Stimulated activated CD4-positive, alpha-beta T cell treated with anti-CD3 and anti-CD28 coated beads, Interleukin-4, amount 100 ng/mL, for 48 hours (primary cell): ENCODE data around the gene SEMA6A.
"Not testable (repeated sequence)": the region's sequence is repeated elsewhere in the genome, so short reads cannot be mapped to it uniquely, and the experiment has no call there.

ENCODE experiments used
- DNase-seq, 2 donors: peaks; one replicate each; pipeline ENCODE4 v3.0.0-alpha.2; 2020; ENCODE audit warnings: low read depth in 2 of 2

The SEMA6A gene

DNA sequence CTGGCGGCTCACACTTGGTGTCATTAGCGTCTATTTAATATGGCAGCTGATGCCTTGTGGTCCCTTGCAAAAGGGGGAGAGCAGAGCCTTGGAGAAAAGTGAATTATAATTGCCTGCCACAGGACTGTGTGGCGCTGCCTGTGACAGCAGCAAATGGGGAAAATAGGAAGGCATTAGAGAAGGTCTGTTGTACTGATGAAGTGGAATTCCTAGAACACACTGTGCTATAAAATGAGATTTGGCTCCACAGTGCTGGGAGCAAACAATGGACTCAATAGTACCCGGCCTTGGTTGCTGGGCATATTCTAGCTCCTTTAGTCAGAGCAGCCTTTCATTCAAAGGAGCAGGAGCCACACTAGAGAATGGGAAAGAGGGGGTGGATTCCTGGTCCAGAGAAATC is 21.3 kb downstream of the SEMA6A start:
- no peak for DNase-seq

GRCh38 chr5:116550082-116550481 is 24.5 kb downstream of the SEMA6A start:
- no peak for DNase-seq

- no peak for DNase-seq
Measured at GRCh38 chr5:116546743-116547124, 27.9 kb downstream of the SEMA6A start.

DNA sequence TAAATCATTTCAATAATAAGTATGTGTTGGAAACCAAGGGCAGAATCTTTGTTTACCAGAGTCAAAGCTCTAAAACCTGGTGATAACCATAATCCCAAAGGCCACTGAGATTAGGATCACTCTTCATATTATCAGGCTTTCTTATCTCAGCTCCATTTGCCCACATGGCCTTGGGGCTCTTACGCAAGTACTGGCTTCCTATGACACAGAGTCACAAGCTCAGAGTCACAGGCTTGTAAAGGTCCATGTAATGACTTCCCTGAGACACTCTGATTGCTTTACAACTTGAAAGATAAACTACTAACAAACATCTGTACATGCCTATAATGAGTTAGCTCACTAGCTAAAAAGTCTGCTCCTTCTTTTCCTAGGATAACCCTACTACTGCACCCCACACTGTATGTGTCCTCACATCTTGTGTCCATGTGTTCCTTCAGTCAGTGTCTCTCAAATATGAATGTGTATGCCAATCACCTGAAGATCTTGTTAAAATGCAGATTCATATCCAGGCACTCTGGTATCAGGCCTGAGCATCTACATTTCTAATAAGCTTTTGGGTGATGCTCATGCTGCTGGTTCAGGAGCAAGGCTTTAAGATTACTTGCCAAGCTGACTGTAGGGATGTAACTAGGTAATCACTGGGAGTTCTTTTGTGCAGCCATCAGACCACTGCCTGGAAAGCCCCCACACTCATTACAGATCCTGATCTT is 28.4 kb downstream of the SEMA6A start:
- no peak for DNase-seq

GRCh38 chr5:116545465-116545864 is 29.2 kb downstream of the SEMA6A start:
- DNase-seq, result not testable (repeated sequence)

DNA sequence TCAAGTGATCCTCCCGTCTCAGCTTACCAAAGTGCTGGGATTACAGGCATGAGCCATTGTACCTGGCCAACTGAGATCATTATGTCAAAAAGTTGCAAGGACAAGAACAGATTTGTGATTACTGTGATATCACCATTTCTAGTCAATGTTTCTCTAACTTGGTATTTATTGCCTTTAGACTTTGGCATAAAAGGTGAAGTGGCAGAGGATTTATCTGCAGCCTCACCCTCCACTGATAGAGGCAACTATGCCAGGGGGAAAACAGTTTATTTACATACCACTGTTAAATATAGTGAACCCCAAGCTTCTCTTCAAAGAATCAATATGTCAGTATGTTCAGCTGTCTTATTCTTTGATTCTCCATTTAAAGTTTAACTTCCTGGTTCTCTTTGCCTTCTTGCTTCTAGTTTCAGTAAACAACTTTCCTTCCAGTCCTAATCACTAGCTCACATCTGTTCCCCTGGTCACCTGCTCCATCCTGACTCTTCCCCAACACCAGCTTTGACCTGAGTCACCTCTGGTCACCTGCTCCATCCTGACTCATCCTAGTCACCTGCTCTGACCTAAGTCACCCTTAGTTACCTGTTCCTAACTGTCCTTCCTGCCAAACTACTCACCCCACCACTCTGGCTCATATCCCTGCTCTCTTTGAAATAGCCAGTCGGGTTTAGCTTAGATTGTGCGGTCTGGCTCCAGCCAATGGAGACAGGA is 29.9 kb downstream of the SEMA6A start:
- no peak for DNase-seq

GRCh38 chr5:116543501-116543900 is 31.1 kb downstream of the SEMA6A start:
- DNase-seq, result no peak

DNA sequence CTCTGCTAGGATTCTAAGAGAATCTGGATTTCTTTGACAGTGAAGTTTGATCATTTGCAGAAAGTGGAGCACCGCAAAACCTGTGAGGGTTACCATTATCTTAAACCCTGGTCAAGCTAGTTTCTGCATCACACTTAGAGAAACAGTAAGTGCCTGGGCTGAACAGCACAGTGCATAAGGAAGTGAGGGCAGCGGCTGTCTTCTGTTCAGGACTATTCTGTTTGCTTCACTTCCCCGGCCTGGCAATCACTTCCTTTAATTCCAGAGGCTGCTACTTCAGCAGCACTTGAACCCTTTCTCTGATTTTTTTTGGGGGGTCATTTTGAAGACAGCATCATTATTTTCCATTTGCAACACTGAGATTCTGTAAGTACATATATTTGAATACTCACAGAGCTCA is 32.0 kb downstream of the SEMA6A start:
- no peak for DNase-seq

GRCh38 chr5:116539222-116539621 is 35.4 kb downstream of the SEMA6A start:
- no peak for DNase-seq

DNA sequence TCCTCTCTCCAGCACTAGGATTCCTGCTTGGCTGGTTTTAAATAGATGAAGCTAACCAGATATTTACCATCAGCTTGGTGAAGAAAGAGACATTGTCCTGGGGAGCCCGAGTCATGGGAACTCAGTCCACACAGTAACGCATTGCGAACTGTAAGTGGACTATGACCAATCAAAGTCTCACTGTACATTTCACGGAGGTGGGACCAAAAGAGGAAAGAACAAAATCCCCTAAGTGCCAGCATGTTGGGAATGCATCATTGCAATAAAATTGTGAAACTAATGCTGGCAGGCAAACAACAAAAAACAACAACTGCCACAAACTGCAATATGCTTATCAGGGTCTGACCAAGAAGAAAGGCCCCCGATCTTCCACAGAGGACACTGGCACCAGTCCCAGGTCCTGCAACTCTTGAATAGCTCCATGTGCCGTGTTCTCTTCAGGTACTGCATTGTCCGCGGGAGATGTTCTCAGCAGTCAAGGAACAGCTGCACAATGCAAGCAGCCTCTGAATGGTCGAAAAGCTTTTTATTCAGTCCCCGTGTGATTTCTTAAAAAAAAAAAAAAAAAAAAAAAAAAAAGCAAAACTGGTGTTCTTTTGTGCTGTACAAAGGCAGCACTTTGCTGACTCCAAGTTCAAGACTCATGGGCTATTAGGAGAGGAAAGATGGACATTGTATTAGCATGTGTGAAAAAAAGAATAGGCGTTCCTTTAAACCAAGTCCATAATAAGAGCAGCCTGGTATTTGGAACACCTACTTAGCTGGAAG is 38.1 kb downstream of the SEMA6A start:
- no peak for DNase-seq

DNA sequence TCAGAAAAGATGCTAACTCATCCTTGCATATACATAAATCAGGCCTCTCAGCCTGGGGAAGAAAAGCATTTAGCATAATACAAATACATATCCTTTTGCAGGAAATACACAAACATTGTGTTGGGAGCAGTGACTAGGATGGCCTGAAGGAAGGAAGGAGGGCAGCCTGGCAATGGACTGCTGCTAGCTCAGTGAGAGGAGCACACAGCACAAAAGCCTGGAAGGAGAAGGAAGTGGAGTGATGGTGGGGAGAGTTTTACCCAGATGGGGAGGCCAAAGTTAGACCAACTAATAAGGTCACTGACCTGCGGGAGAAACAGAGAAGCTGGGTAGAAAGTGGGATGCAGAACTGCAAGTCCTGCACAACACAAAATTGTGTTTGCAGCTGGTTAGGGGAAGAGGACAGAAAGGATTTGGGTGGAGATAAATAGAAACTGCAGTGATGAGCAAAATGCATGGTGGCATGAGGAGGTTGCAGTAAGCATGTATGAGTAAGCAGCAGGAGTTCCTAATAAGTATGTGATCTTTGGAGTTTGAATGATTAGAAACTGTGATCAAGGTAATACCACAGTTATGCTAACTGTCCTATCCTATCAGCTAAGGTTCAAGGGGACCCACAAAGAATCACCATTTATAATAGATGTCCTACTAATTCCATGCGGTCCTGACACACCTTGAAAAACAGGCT is 39.5 kb downstream of the SEMA6A start:
- no peak for DNase-seq

- DNase-seq, result no peak
Measured at GRCh38 chr5:116532762-116533525, 41.7 kb downstream of the SEMA6A start.

DNA sequence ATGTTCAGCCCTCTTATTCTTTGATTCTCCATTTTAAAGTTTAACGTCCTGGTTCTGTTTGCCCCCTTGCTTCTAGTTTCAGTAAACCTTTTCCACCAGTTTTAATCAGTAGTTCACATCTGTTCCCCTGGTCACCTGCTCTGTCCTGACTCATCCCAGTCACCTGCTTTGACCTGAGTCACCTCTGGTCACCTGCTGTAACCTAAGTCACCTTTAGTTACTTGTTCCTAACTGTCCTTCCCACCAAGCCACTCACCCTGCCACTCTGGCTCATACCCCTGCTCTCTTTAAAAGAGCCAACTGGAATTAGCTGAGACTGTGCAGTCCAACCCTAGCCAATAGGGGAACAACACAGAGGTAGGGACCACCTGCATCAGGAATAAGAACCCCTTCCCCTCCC is 43.0 kb downstream of the SEMA6A start:
- DNase-seq, result no peak

- no peak for DNase-seq
Measured at GRCh38 chr5:116531117-116531516, 43.5 kb downstream of the SEMA6A start.

GRCh38 chr5:116530276-116530675 is 44.3 kb downstream of the SEMA6A start:
- no peak for DNase-seq

GRCh38 chr5:116529615-116530014 is 45.0 kb downstream of the SEMA6A start:
- DNase-seq, result no peak

DNA sequence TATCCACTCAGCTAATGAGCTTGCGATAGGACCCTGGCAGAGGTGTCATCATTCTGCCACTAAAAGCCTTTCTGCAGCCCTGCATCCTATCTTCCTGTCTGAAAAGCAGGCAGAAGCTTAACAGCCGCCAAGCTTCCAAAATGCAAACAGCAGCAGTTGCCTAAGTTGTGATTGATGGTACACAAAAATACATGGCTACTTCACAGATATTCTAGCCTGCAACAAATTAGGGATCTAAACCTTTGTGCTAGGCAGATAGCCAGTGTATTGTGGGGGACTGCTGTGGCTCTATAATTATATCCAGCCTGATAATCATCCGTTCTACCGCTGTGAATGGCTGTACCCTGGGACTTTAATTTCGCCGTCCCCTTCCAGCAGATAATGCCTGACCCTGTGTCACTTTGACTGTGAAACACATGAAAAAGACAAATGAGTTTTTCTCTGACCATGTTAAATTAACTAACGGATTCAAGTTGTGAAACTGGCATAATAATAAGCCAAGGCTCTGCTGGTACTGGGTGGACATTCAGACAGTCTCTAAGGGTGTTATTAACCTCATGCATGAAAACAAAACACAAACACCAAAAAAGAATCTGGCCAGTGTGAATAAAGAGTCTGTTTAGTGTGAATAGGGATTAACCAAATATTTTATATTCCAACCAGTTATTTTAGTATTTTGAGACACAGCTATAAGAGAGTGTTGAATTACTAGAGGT is 45.9 kb downstream of the SEMA6A start:
- DNase-seq, result no peak

GRCh38 chr5:116527582-116527981 is 47.0 kb downstream of the SEMA6A start:
- DNase-seq, result no peak

DNA sequence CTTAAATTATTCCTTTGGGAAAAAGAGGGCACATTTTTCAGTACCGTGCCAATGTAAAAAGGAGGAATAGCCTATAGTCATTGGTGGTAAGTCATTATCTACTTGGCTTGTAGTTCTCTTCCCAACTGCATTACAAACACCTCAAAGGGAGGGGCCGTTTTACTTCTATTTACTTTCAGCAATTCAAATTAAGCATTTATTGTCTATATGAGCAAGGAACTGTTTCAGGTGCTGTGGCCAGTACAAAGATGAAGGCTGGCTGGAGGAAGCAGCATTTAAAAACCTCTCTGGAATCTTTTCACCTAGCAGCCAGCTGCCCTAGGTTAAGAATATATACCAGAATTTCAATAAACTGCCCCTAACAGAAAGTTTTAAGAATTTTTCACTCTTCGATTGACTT is 48.9 kb downstream of the SEMA6A start:
- no peak for DNase-seq

DNA sequence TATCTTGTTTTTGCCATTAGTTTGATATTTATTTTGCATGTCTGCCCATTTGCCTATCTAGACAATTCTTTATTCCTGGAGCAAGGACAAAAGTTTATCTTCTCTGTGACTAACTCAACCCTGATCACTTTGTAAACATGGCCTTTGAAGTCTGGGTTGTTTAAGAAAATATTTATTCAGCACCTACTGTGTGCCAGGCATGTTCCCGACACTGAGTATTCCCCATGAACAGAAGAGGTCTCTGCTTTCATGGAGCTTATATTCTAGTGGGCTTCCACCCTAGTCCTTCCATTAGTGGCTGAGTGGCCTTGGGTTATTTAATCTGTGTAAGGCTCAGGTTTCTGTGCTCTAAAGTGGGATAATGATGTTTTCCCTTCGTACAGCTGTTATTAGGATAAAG is 49.7 kb downstream of the SEMA6A start:
- no peak for DNase-seq
